ENCODE results near the gene BCOR. TPM values are rescaled to one million over a fixed set of nuclear protein-coding genes. Genes with fewer than 3 reads are reported as not detected.

Gene BCOR
- total and polyA plus RNA-seq, 2 of the 4 experiments (the other 2 are of a cell fraction) = 7.5 to 9.0 TPM

- WGBS, 2 experiments (ENCODE audit: extremely low coverage in 2 of 2, insufficient read length in 1 of 2) = no CpG with 5 or more reads among the region's 5 CpGs
- H2BK20ac ChIP-seq (ENCODE audit: low read depth, low read length) = no peak overlapping the region
- H3K18ac ChIP-seq (ENCODE audit: low read depth, low read length) = no peak overlapping the region
- H3K4me3 ChIP-seq (ENCODE audit: insufficient read depth, low read depth, low read length) = no peak overlapping the region
- POLR2A ChIA-PET (ENCODE audit: unreplicated experiment) = no interaction called here
- H3K27me3 ChIP-seq (ENCODE audit: control insufficient read depth, insufficient read depth, low read length) = peaks cover 2% of the 10 kb centered on the region; the same call in 1 of the 2 replicates
- no peak overlapping the region for H2AFZ ChIP-seq (replicated peaks; ENCODE audit: low read length, poor library complexity)
- no peak overlapping the region for H2BK15ac ChIP-seq (ENCODE audit: low read depth, low read length)
- H3K4ac ChIP-seq (ENCODE audit: low read depth, low read length) = no peak overlapping the region
- no peak for DNase-seq
- no peak overlapping the region for H3K4me2 ChIP-seq (ENCODE audit: low read depth, low read length)
- H3K4me1 ChIP-seq (ENCODE audit: control insufficient read depth, insufficient read depth, low read length) = no peaks in the 10 kb centered on the region
- in situ Hi-C loops (cut with MboI; ENCODE audit: low sequenced_read_pairs) = no loop called here
- H3K9ac ChIP-seq (ENCODE audit: low read depth, low read length) = no peak overlapping the region
- CTCF ChIA-PET = no interaction called here
- intact Hi-C loops (cut with micrococcal nuclease) = no loop called here
- dilution Hi-C loops (cut with HindIII; ENCODE audit: low sequenced_read_pairs, unreplicated experiment) = no loop called here
- H4K5ac ChIP-seq (ENCODE audit: low read depth, low read length) = no peak overlapping the region
- H2AK5ac ChIP-seq (ENCODE audit: low read depth, low read length) = no peak overlapping the region
- no TSS peak for BruUV-seq (replicated peaks)
- H2BK120ac ChIP-seq (ENCODE audit: low read depth, low read length) = no peak overlapping the region
- no peak for TF ChIP-seq MAFK (IDR thresholded peaks at IDR 0.05; ENCODE audit: low read depth, low read length)
- TF ChIP-seq CTCF (conservative IDR thresholded peaks at IDR 0.05; ENCODE audit: low read depth, low read length) = no peak
- TF ChIP-seq NFE2L2 (IDR thresholded peaks at IDR 0.05; ENCODE audit: low read depth, low read length) = no peak
- TF ChIP-seq MXI1 (IDR thresholded peaks at IDR 0.05; ENCODE audit: borderline replicate concordance, low read depth, low read length) = no peak
- TF ChIP-seq CEBPB (IDR thresholded peaks at IDR 0.05; ENCODE audit: low read depth, low read length) = no peak
- no peak for TF ChIP-seq RAD21 (IDR thresholded peaks at IDR 0.05; ENCODE audit: low read length)
- no peak for TF ChIP-seq SMC3 (IDR thresholded peaks at IDR 0.05; ENCODE audit: low read depth, low read length)
- TF ChIP-seq MAZ (IDR thresholded peaks at IDR 0.05; ENCODE audit: borderline replicate concordance, low read depth, low read length) = no peak
- H3K56ac ChIP-seq (ENCODE audit: extremely low read depth, insufficient read depth, low read length) = no peak overlapping the region
- no peak overlapping the region for H3K27ac ChIP-seq (ENCODE audit: insufficient read depth, low read length)
- H3K14ac ChIP-seq (replicated peaks; ENCODE audit: low read depth, low read length) = no peak overlapping the region
- H3K9me1 ChIP-seq (ENCODE audit: insufficient read depth, low read length) = no peaks in the 10 kb centered on the region
- no peak overlapping the region for H3K23ac ChIP-seq (ENCODE audit: low read depth, low read length)
- no peak overlapping the region for H4K8ac ChIP-seq (ENCODE audit: low read depth in 2 of 2, low read length in 2 of 2)
- no peaks in the 10 kb centered on the region for H3K9me3 ChIP-seq (ENCODE audit: control insufficient read depth, insufficient read depth, low read length)
- no peaks in the 10 kb centered on the region for H3K36me3 ChIP-seq (ENCODE audit: control insufficient read depth, insufficient read depth, low read length)
- no peaks in the 10 kb centered on the region for H4K20me1 ChIP-seq (ENCODE audit: insufficient read depth, low read length)
- no peak overlapping the region for H4K91ac ChIP-seq (ENCODE audit: insufficient read depth, low read depth, low read length)
- H2AK9ac ChIP-seq (replicated peaks; ENCODE audit: low read depth, low read length, poor library complexity) = no peak overlapping the region
- H3K79me1 ChIP-seq (ENCODE audit: low read depth in 1 of 2, low read length in 2 of 2) = no peaks in the 10 kb centered on the region
- no peak for ATAC-seq (ENCODE audit: low read depth)
- no peak overlapping the region for H2BK5ac ChIP-seq (ENCODE audit: low read depth, low read length, poor library complexity, severe bottlenecking)
Measured at GRCh38 chrX:40031911-40032310, 65.8 kb downstream of the BCOR start.
